IMR-90 (cell line): Measurements from ENCODE around the gene RPS6KA5. TPM values are rescaled to one million over a fixed set of nuclear protein-coding genes. Genes with fewer than 3 reads are reported as not detected.

ENCODE experiments used
- ATAC-seq: fragments of 200-7000 bp; cut with Tn5 transposase; 2 replicates; pipeline ENCODE4 v1.9.1; 2020; ENCODE audit warnings: low read depth, mild to moderate bottlenecking, moderate library complexity
- BruUV-seq: library from RNA; stranded (reverse); fragments of 400-500 nt; replicated peaks from 2 replicates; lab custom pipeline; 2021; lab: Mats Ljungman, UMichigan
- CTCF ChIA-PET: fragments of 300-600 bp; formaldehyde crosslinking; extraction: SDS; loops from one replicate; lab custom pipeline; 2021; ENCODE audit warnings: antibody characterized with exemption; lab: Yijun Ruan, JAX
- POLR2A ChIA-PET: fragments of 300-600 bp; sonication (Branson Sonifier 250); formaldehyde crosslinking; loops from one replicate; lab custom pipeline; 2022; ENCODE audit warnings: antibody characterized with exemption; ENCODE audit not compliant: unreplicated experiment; lab: Charles Lee
- DNase-seq: peaks from one replicate; pipeline ENCODE4 v3.0.0; 2013
- H2AFZ ChIP-seq: replicated peaks from 2 replicates; pipeline ENCODE3; 2013; ENCODE audit warnings: low read length, mild to moderate bottlenecking; ENCODE audit not compliant: poor library complexity
- H2AK5ac ChIP-seq: 2 replicates; pipeline ENCODE4 v1.6.1; 2013; ENCODE audit warnings: low read depth, low read length, inconsistent platforms
- H2AK9ac ChIP-seq: replicated peaks from 2 replicates; pipeline ENCODE3; 2013; ENCODE audit warnings: mild to moderate bottlenecking, low read depth, low read length, moderate library complexity; ENCODE audit not compliant: poor library complexity
- H2BK120ac ChIP-seq: 2 replicates; pipeline ENCODE4 v1.6.1; 2013; ENCODE audit warnings: low read depth, low read length, inconsistent platforms
- H2BK15ac ChIP-seq: 3 replicates; pipeline ENCODE4 v1.6.1; 2013; ENCODE audit warnings: low read depth, low read length, inconsistent platforms
- H2BK20ac ChIP-seq: 2 replicates; pipeline ENCODE4 v1.6.1; 2013; ENCODE audit warnings: low read depth, mild to moderate bottlenecking, inconsistent platforms, low read length, moderate library complexity
- H2BK5ac ChIP-seq: 2 replicates; pipeline ENCODE4 v1.6.1; 2013; ENCODE audit warnings: mild to moderate bottlenecking, low read depth, low read length, inconsistent platforms; ENCODE audit not compliant: poor library complexity, severe bottlenecking
- H3K14ac ChIP-seq: replicated peaks from 2 replicates; pipeline ENCODE4 v1.6.1; 2013; ENCODE audit warnings: low read depth, low read length, inconsistent platforms
- H3K18ac ChIP-seq: 2 replicates; pipeline ENCODE4 v1.6.1; 2013; ENCODE audit warnings: low read depth, low read length, control low read depth
- H3K23ac ChIP-seq: 2 replicates; pipeline ENCODE4 v1.6.1; 2013; ENCODE audit warnings: low read depth, low read length, inconsistent platforms
- H3K27ac ChIP-seq: 2 replicates; pipeline ENCODE4 v1.5.1; 2013; ENCODE audit warnings: mild to moderate bottlenecking, control low read depth, low read length; ENCODE audit not compliant: insufficient read depth
- H3K27me3 ChIP-seq: 2 replicates; pipeline ENCODE4 v1.6.1; 2013; ENCODE audit warnings: low read length; ENCODE audit not compliant: control insufficient read depth, insufficient read depth
- H3K36me3 ChIP-seq: 2 replicates; pipeline ENCODE4 v1.6.1; 2013; ENCODE audit warnings: low read length, mixed read lengths; ENCODE audit not compliant: control insufficient read depth, insufficient read depth
- H3K4ac ChIP-seq: 2 replicates; pipeline ENCODE4 v1.6.1; 2013; ENCODE audit warnings: low read depth, low read length, inconsistent platforms
- H3K4me1 ChIP-seq: 2 replicates; pipeline ENCODE4 v1.6.1; 2013; ENCODE audit warnings: low read length, mixed read lengths; ENCODE audit not compliant: control insufficient read depth, insufficient read depth
- H3K4me2 ChIP-seq: 2 replicates; pipeline ENCODE4 v1.6.1; 2013; ENCODE audit warnings: low read depth, mild to moderate bottlenecking, control low read depth, low read length, moderate library complexity
- H3K4me3 ChIP-seq: 2 replicates; pipeline ENCODE4 v1.5.1; 2013; ENCODE audit warnings: low read depth, mild to moderate bottlenecking, control low read depth, low read length, moderate library complexity; ENCODE audit not compliant: insufficient read depth
- H3K56ac ChIP-seq: 2 replicates; pipeline ENCODE4 v1.6.1; 2013; ENCODE audit warnings: low read length, inconsistent platforms; ENCODE audit not compliant: insufficient read depth; ENCODE audit errors: extremely low read depth
- H3K79me1 ChIP-seq, 2 experiments: 2 replicates each; pipeline ENCODE4 v1.6.1; 2013; ENCODE audit warnings: low read length in 2 of 2, inconsistent platforms in 1 of 2, low read depth in 1 of 2
- H3K9ac ChIP-seq: 2 replicates; pipeline ENCODE4 v1.6.1; 2013; ENCODE audit warnings: low read depth, low read length, control low read depth
- H3K9me1 ChIP-seq: 2 replicates; pipeline ENCODE4 v1.6.1; 2013; ENCODE audit warnings: low read length, inconsistent platforms; ENCODE audit not compliant: insufficient read depth
- H3K9me3 ChIP-seq: 2 replicates; pipeline ENCODE4 v1.6.1; 2013; ENCODE audit warnings: low read length; ENCODE audit not compliant: control insufficient read depth, insufficient read depth
- H4K20me1 ChIP-seq: 2 replicates; pipeline ENCODE4 v1.6.1; 2013; ENCODE audit warnings: low read length, inconsistent platforms; ENCODE audit not compliant: insufficient read depth
- H4K5ac ChIP-seq: 2 replicates; pipeline ENCODE4 v1.6.1; 2013; ENCODE audit warnings: mild to moderate bottlenecking, low read depth, low read length, control low read depth
- H4K8ac ChIP-seq, 2 experiments: 2 replicates each; pipeline ENCODE4 v1.6.1; 2013; ENCODE audit warnings: low read depth in 2 of 2, low read length in 2 of 2, control low read depth in 1 of 2, inconsistent platforms in 1 of 2
- H4K91ac ChIP-seq: 2 replicates; pipeline ENCODE4 v1.6.1; 2013; ENCODE audit warnings: low read depth, low read length, inconsistent platforms; ENCODE audit not compliant: insufficient read depth
- BHLHE40 ChIP-seq: fragments of 150-350 bp; IDR thresholded peaks from 2 replicates; pipeline ENCODE4 v1.6.1; 2016; ENCODE audit warnings: mild to moderate bottlenecking, low read depth, low read length
- CEBPB ChIP-seq: IDR thresholded peaks from 2 replicates; pipeline ENCODE4 v1.6.1; 2012; ENCODE audit warnings: low read depth, low read length, improper control_type of control experiment
- CTCF ChIP-seq: conservative IDR thresholded peaks from 2 replicates; pipeline ENCODE4 v1.5.1; 2012; ENCODE audit warnings: mild to moderate bottlenecking, low read depth, low read length, improper control_type of control experiment
- ELK1 ChIP-seq: fragments of 150-350 bp; IDR thresholded peaks from 2 replicates; pipeline ENCODE4 v1.6.1; 2016; ENCODE audit warnings: low read depth, mild to moderate bottlenecking, low read length, moderate library complexity, borderline replicate concordance
- FOS ChIP-seq: fragments of 150-350 bp; IDR thresholded peaks from 2 replicates; pipeline ENCODE4 v1.6.1; 2016; ENCODE audit warnings: low read depth, low read length
- MAFK ChIP-seq: IDR thresholded peaks from 2 replicates; pipeline ENCODE4 v1.6.1; 2012; ENCODE audit warnings: low read depth, low read length, improper control_type of control experiment
- MAZ ChIP-seq: IDR thresholded peaks from 2 replicates; pipeline ENCODE4 v1.6.1; 2012; ENCODE audit warnings: low read depth, mild to moderate bottlenecking, low read length, improper control_type of control experiment, moderate library complexity, borderline replicate concordance
- MXI1 ChIP-seq: IDR thresholded peaks from 2 replicates; pipeline ENCODE4 v1.6.1; 2012; ENCODE audit warnings: low read depth, mild to moderate bottlenecking, low read length, moderate library complexity, borderline replicate concordance
- RAD21 ChIP-seq: IDR thresholded peaks from 2 replicates; pipeline ENCODE4 v1.6.1; 2012; ENCODE audit warnings: low read length, improper control_type of control experiment
- RFX5 ChIP-seq: IDR thresholded peaks from 2 replicates; pipeline ENCODE4 v1.8.0; 2012; ENCODE audit warnings: low read depth, mild to moderate bottlenecking, low read length, moderate library complexity
- SMC3 ChIP-seq: fragments of 150-350 bp; IDR thresholded peaks from 2 replicates; pipeline ENCODE4 v1.6.1; 2016; ENCODE audit warnings: low read depth, mild to moderate bottlenecking, antibody characterized with exemption, low read length, moderate library complexity
- USF2 ChIP-seq: fragments of 150-350 bp; IDR thresholded peaks from 2 replicates; pipeline ENCODE4 v1.6.1; 2017; ENCODE audit warnings: mild to moderate bottlenecking, antibody characterized with exemption, low read length, low read depth
- WGBS, 2 experiments: methylation state at CpG; one replicate each; pipeline versions ENCODE4 v1.1.5 to v1.1.7; 2013; ENCODE audit warnings: missing lambda C conversion rate in 2 of 2; ENCODE audit not compliant: insufficient read length in 1 of 2; ENCODE audit errors: extremely low coverage in 2 of 2; 5-methylcytosine and 5-hydroxymethylcytosine counted together
- dilution Hi-C: fragments of 300-500 bp; cut with HindIII; formaldehyde crosslinking; loops from one replicate; pipeline ENCODE4 v1.14.3; 2018; ENCODE audit warnings: low sequenced_read_pairs; ENCODE audit not compliant: unreplicated experiment
- in situ Hi-C: fragments of 300-500 bp; cut with MboI; formaldehyde crosslinking; loops from 3 replicates; pipeline ENCODE4 v1.14.3; 2019; ENCODE audit warnings: low sequenced_read_pairs, inconsistent platforms, mixed read lengths
- intact Hi-C: fragments of 100-400 bp; cut with micrococcal nuclease; formaldehyde crosslinking; loops from 2 replicates; pipeline ENCODE4 v1.10.0; 2022
- polyA plus RNA-seq, 3 experiments: library from polyadenylated mRNA; depleted of rRNA; stranded (reverse); fragments of >200 nt; gene quantifications; 2 replicates each; pipeline ENCODE4 v1.2.3, GENCODE V29; 2012; ENCODE audit warnings: low replicate concordance in 1 of 3
- total RNA-seq: library from RNA; depleted of rRNA; stranded (reverse); fragments of >200 nt; gene quantifications from 2 replicates; pipeline ENCODE4 v1.2.3, GENCODE V29; 2012

The RPS6KA5 gene
- total and polyA plus RNA-seq, 2 of the 4 experiments (the other 2 are of a cell fraction) = 0.36 TPM

GRCh38 chr14:90897022-90897421, 163.4 kb downstream of the RPS6KA5 start:
- Histone ChIP-seq H4K20me1 (no peaks in the 10 kb centered on the region), H3K4me3 (no peak overlapping the region), H4K5ac (no peak overlapping the region), H4K8ac (no peak overlapping the region), H3K79me1 (no peaks in the 10 kb centered on the region), H2AK5ac (no peak overlapping the region), H2AFZ (no peak overlapping the region), H2AK9ac (no peak overlapping the region), H3K4me2 (no peak overlapping the region), H3K14ac (no peak overlapping the region), H2BK20ac (no peak overlapping the region), H3K4ac (no peak overlapping the region), H3K23ac (no peak overlapping the region), H2BK5ac (no peak overlapping the region), H3K56ac (no peak overlapping the region), H3K36me3 (no peaks in the 10 kb centered on the region), H3K9ac (no peak overlapping the region), H4K91ac (no peak overlapping the region), H3K9me3 (no peaks in the 10 kb centered on the region), H2BK120ac (no peak overlapping the region), H3K18ac (no peak overlapping the region), H2BK15ac (no peak overlapping the region), H3K4me1 (no peaks in the 10 kb centered on the region), H3K9me1 (no peaks in the 10 kb centered on the region), H3K27me3 (no peaks in the 10 kb centered on the region), H3K27ac (no peak overlapping the region)
- ChIA-PET POLR2A (no interaction called here), CTCF (no interaction called here)
- dilution Hi-C loops = no loop called here
- no TSS peak for BruUV-seq
- intact Hi-C loops = no loop called here
- no peak for TF ChIP-seq CTCF
- TF ChIP-seq MAFK = no peak
- no peak for TF ChIP-seq SMC3
- no peak for TF ChIP-seq CEBPB
- TF ChIP-seq FOS = no peak
- TF ChIP-seq BHLHE40 = no peak
- no peak for TF ChIP-seq MXI1
- no peak for TF ChIP-seq ELK1
- no peak for TF ChIP-seq MAZ
- TF ChIP-seq USF2 = no peak
- no peak for TF ChIP-seq RFX5
- TF ChIP-seq RAD21 = no peak
- no CpG with 5 or more reads among the region's 6 CpGs for WGBS, 2 experiments
- DNase-seq (no peak), ATAC-seq (no peak)
- in situ Hi-C loops = no loop called here
